ENCODE measurements around the gene KCNH2. TPM values are rescaled to one million over a fixed set of nuclear protein-coding genes. Genes with fewer than 3 reads are reported as not detected.

KCNH2 gene
- total and polyA plus RNA-seq, 10 donors = 0.67 to 5.1 (median 2.3) TPM

DNA sequence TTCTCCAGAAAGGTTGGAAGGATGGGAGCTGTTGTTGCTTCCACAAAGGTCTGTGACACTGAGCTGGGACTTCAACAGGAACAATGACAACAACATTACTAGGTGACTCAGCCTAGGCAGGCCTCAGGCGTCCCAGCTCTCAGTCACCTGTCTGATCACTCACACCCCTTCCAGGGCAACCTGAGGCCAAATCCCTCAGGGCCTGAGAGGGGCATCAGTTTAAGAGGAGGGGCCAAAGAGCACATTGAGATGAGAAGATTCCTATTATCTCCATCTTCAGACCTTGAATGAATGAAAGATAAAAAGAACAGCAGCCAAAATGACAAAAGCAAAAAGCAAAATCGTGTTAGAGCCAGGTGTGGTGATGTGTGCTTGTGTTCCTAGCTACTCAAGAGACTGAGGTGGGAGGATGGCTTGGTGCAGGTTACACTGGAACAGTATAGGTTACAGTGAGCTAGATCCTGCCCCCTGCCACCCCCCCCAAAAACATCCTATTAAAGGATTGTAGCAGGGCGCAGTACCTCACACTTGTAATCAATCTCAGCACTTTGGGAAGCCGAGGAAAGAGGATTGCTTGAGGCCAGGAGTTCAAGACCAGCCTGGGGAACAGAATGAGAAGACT is 46.4 kb upstream of the KCNH2 start, which contains the start of gene ATG9B:
Gene ATG9B (minus strand): TSS at position 60 of the 622 bp plus-strand sequence. CDS start 71 bp downstream, outside the sequence.
- DNase-seq = no peak
- Histone ChIP-seq H3K9me3 (no peaks in the 10 kb centered on the region), H3K27me3 (replicated peaks in 1 of 7) (peaks cover 0 to 42% (median 9%) of the 10 kb centered on the region in 7 donors), H3K27ac (no peak within 1 kb of the TSS), H3K36me3 (no peaks in the 10 kb centered on the region), H3K4me3 (no peak within 1 kb of the TSS), H3K4me1 (peaks cover 6 to 19% (median 18%) of the 10 kb centered on the region in 6 donors)
- TF ChIP-seq POLR2A (IDR thresholded peaks at IDR 0.05) = no peak
- 74 to 90% (median 78%) methylated on average over 4 of the region's 4 CpGs for whole genome bisulfite sequencing, 5 donors
- intact Hi-C loops (cut with DNase I; ENCODE audit: low total_unique reads) = no loop called here

DNA sequence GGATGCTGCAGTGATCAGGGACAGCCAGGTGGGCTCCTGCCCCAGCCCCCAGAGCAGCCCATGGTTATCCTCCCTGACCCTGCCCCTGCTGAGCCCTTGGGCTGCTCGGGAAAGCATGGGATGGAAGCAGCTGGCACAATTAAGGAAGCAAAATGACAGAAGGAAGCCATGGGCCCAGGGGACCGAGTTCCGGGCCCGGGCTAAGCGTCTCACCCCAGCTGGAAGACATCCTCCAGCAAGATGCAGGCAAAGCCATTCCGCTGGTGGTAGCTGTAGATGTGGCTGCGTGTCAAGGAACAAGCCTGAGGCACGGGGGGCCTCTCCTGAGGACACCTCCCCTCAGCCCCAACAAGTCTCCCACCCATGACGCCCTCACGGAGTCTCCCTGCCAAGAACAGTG is 45.1 kb upstream of the KCNH2 start:
- 73 to 88% (median 75%) methylated on average over 9 to 10 of the region's 10 CpGs for WGBS, 5 donors
- H3K4me1 ChIP-seq = peaks cover 12 to 23% (median 22%) of the 10 kb centered on the region in 6 donors
- DNase-seq = no peak
- no peaks in the 10 kb centered on the region for H3K9me3 ChIP-seq
- H3K36me3 ChIP-seq = no peaks in the 10 kb centered on the region
- TF ChIP-seq, protein P1, sequence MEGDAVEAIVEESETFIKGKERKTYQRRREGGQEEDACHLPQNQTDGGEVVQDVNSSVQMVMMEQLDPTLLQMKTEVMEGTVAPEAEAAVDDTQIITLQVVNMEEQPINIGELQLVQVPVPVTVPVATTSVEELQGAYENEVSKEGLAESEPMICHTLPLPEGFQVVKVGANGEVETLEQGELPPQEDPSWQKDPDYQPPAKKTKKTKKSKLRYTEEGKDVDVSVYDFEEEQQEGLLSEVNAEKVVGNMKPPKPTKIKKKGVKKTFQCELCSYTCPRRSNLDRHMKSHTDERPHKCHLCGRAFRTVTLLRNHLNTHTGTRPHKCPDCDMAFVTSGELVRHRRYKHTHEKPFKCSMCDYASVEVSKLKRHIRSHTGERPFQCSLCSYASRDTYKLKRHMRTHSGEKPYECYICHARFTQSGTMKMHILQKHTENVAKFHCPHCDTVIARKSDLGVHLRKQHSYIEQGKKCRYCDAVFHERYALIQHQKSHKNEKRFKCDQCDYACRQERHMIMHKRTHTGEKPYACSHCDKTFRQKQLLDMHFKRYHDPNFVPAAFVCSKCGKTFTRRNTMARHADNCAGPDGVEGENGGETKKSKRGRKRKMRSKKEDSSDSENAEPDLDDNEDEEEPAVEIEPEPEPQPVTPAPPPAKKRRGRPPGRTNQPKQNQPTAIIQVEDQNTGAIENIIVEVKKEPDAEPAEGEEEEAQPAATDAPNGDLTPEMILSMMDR (IDR thresholded peaks at IDR 0.05 in 8 of 11, conservative IDR thresholded peaks at IDR 0.05 in 3 of 11) = no peak
- TF ChIP-seq POLR2AphosphoS5 (IDR thresholded peaks at IDR 0.05) = no peak
- TF ChIP-seq POLR2A (IDR thresholded peaks at IDR 0.05) = no peak
- peaks cover 0 to 55% (median 22%) of the 10 kb centered on the region in 7 donors for H3K27me3 ChIP-seq (replicated peaks in 1 of 7)
- H3K27ac ChIP-seq = no peak overlapping the region
- intact Hi-C loops (cut with DNase I; ENCODE audit: low total_unique reads) = no loop called here
- H3K4me3 ChIP-seq = no peak overlapping the region

DNA sequence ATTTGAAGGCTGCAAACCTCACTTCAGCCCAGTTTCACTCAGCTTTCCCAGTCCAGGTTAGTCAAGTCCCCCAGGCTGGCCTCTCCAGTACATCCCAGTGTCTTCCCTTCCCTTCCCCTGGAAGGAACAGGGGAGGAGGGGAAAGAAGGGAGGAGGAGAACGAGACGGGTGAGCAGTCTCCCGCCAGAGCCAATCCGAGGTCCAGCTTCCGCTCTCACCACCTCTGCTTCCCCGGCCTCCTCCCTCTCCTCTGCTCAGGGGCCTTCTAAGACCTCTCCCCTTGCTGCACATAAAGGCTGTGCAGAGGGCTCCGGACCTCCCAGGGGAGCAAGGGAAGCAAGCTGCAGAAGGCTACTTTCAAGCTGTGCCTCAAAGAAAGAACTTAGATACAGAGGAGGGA is 42.1 kb upstream of the KCNH2 start:
- no peak overlapping the region for H3K27ac ChIP-seq
- no peak for TF ChIP-seq POLR2A (IDR thresholded peaks at IDR 0.05)
- H3K4me1 ChIP-seq = peaks cover 16 to 44% (median 29%) of the 10 kb centered on the region in 6 donors
- H3K36me3 ChIP-seq = peaks cover 0 to 2% (median 0%) of the 10 kb centered on the region in 6 donors
- 50 to 74% (median 69%) methylated on average over 7 of the region's 7 CpGs for WGBS, 5 donors
- no peak overlapping the region for H3K4me3 ChIP-seq
- no peak for DNase-seq
- H3K9me3 ChIP-seq = no peaks in the 10 kb centered on the region
- H3K27me3 ChIP-seq (replicated peaks in 1 of 7) = peaks cover 0 to 63% (median 25%) of the 10 kb centered on the region in 7 donors
- intact Hi-C loops (cut with DNase I; ENCODE audit: low total_unique reads) = no loop called here

DNA sequence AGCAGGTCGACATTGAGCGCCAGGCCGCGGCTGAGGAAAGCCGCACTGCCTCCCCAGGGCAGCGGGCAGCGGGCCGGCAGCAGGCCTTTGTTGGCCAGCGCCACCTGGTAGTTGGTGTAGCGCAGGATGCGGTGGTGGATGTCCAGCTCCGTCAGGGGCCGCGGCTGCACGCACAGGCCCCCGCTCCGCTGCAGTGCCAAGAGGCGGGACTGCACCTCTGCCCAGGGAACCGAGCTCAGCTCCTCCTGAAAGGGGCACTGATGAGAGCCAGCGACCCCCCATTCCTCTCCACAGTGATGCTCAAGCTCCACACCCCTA is 41.0 kb upstream of the KCNH2 start:
- Histone ChIP-seq H3K9me3 (no peaks in the 10 kb centered on the region), H3K36me3 (peaks cover 0 to 13% (median 0%) of the 10 kb centered on the region in 6 donors), H3K27me3 (replicated peaks in 1 of 7) (peaks cover 0 to 62% (median 25%) of the 10 kb centered on the region in 7 donors), H3K4me3 (peak overlapping the region; percentile 4 to 67 (median 33)), H3K27ac (no peak overlapping the region), H3K4me1 (peaks cover 16 to 56% (median 40%) of the 10 kb centered on the region in 6 donors)
- no peak for DNase-seq
- WGBS, 5 donors = 14 to 41% (median 20%) methylated on average over 5 to 20 of the region's 20 CpGs
- intact Hi-C loops (cut with DNase I; ENCODE audit: low total_unique reads) = no loop called here
- TF ChIP-seq POLR2A (IDR thresholded peaks at IDR 0.05) = no peak
- no peak for TF ChIP-seq POLR2AphosphoS5 (IDR thresholded peaks at IDR 0.05)
- TF ChIP-seq, protein P1 (IDR thresholded peaks at IDR 0.05 in 8 of 11, conservative IDR thresholded peaks at IDR 0.05 in 3 of 11) = no peak

DNA sequence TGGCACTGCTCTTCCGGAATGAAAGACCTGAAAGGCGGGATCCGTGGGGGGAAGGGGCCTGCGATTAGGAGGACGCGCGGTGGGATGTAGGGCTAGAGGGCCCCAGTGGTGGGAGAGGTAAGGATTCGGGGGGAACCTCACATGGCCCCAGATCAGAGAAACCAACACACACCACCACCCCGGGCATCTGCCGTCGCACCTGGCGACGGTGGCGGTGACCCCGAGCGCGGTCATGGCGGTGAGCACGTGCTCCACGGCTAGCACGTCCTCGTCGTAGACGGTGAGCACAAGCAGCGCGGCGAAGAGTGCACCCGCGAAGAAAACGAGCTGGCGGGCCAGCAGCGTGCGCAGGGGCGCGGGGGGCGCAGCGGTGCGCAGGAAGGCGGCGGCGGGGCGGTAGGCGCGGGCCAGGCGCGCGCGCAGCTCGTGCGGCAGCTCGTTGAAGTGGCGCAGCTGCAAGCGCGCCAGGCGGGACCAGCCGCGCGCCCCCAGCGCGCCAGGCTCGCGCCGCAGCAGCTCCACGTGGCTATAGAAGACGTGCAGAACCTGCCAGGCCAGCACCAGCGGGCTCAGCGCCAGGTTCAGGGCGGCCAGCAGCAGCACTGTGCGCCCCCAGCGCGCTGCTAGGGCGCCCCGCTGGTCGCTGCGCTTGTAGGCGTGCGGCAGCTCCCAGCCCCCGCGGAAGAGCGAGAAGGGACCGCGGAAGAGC is 40.5 kb upstream of the KCNH2 start:
- DNase-seq = no peak
- Histone ChIP-seq H3K9me3 (no peaks in the 10 kb centered on the region), H3K36me3 (peaks cover 0 to 18% (median 0%) of the 10 kb centered on the region in 6 donors), H3K27ac (peak overlapping the region in 2 of 8 donors; percentile 37 to 45), H3K4me3 (peak overlapping the region; percentile 4 to 67 (median 33)), H3K27me3 (replicated peaks in 1 of 7) (peaks cover 0 to 62% (median 25%) of the 10 kb centered on the region in 7 donors), H3K4me1 (peaks cover 16 to 61% (median 45%) of the 10 kb centered on the region in 6 donors)
- WGBS, 5 donors = 2 to 7% (median 2%) methylated on average over 60 to 82 of the region's 82 CpGs
- TF ChIP-seq POLR2A (IDR thresholded peaks at IDR 0.05) (no peak), POLR2AphosphoS5 (IDR thresholded peaks at IDR 0.05) (peak in 1 of 3 donors; percentile 50)
- TF ChIP-seq, protein P1 (IDR thresholded peaks at IDR 0.05 in 8 of 11, conservative IDR thresholded peaks at IDR 0.05 in 3 of 11) = peak in 4 of 11 experiments; percentile 12 to 53 (median 24)
- intact Hi-C loops (cut with DNase I; ENCODE audit: low total_unique reads) = no loop called here
